Endothelial cell of umbilical vein (primary cell): Measurements from ENCODE around the gene ZDHHC17. TPM values are rescaled to one million over a fixed set of nuclear protein-coding genes. Genes with fewer than 3 reads are reported as not detected.

Experiments used
- BruUV-seq: library from RNA; stranded (reverse); fragments of 400-500 nt; replicated peaks from 2 replicates; lab custom pipeline; 2021; lab: Mats Ljungman, UMichigan
- CTCF ChIA-PET: fragments of 300-600, 350-600 bp; sonication (Branson Sonifier 250); formaldehyde crosslinking; loops from one replicate; lab custom pipeline; 2021; ENCODE audit warnings: antibody characterized with exemption, inconsistent platforms; lab: Charles Lee
- POLR2A ChIA-PET: fragments of 300-600, 350-600 bp; sonication (Branson Sonifier 250); formaldehyde crosslinking; loops from one replicate; lab custom pipeline; 2021; ENCODE audit warnings: antibody characterized with exemption, inconsistent platforms; lab: Charles Lee
- DNase-seq: peaks from one replicate; pipeline ENCODE4 v3.0.0-alpha.2; 2011; ENCODE audit warnings: low read depth, low spot score
- FAIRE-seq: peaks from 2 replicates; lab custom pipeline; 2011; peaks lifted over from hg19 to GRCh38; lab: Jason Lieb, UNC
- H2AFZ ChIP-seq: 2 replicates; pipeline ENCODE4 v1.6.0; 2012; ENCODE audit warnings: low read depth, low read length, control low read depth, inconsistent platforms
- H3K27ac ChIP-seq: 2 replicates; pipeline ENCODE4 v1.5.1; 2011; ENCODE audit warnings: low read depth, mild to moderate bottlenecking, control low read depth, low read length, moderate library complexity; ENCODE audit not compliant: insufficient read depth
- H3K27me3 ChIP-seq, 2 experiments: 2 replicates each; pipeline versions ENCODE4 v1.6.0 to v1.6.1; 2011; ENCODE audit warnings: low read length in 2 of 2, mixed read lengths in 1 of 2; ENCODE audit not compliant: control insufficient read depth in 2 of 2, insufficient read depth in 2 of 2
- H3K36me3 ChIP-seq, 2 experiments: 2 replicates in 1 of 2; 3 replicates in 1 of 2; pipeline ENCODE4 v1.5.1; 2011; ENCODE audit warnings: low read length in 2 of 2, mild to moderate bottlenecking in 1 of 2, moderate library complexity in 1 of 2; ENCODE audit not compliant: control insufficient read depth in 2 of 2, insufficient read depth in 2 of 2; ENCODE audit errors: extremely low read depth in 1 of 2
- H3K4me1 ChIP-seq: 3 replicates; pipeline ENCODE4 v1.5.1; 2011; ENCODE audit warnings: mild to moderate bottlenecking, low read length; ENCODE audit not compliant: control insufficient read depth, insufficient read depth; ENCODE audit errors: extremely low read depth
- H3K4me2 ChIP-seq: 2 replicates; pipeline ENCODE4 v1.6.1; 2011; ENCODE audit warnings: low read length, control low read depth, mixed read lengths; ENCODE audit not compliant: insufficient read depth
- H3K4me3 ChIP-seq, 3 experiments: fragments of 200-600 bp in 1 of 3; sonication (generic), shearing (Covaris generic) in 1 of 3; replicated peaks in 1 of 3; 2 replicates each; pipeline ENCODE4 v1.5.1; 2011 to 2016; ENCODE audit warnings: control low read depth in 3 of 3, low read length in 3 of 3, mild to moderate bottlenecking in 2 of 3, inconsistent platforms in 1 of 3, low read depth in 1 of 3, moderate library complexity in 1 of 3; ENCODE audit not compliant: insufficient read depth in 1 of 3
- H3K79me2 ChIP-seq: 2 replicates; pipeline ENCODE4 v1.6.0; 2012; ENCODE audit warnings: low read length, inconsistent platforms; ENCODE audit not compliant: control insufficient read depth, insufficient read depth
- H3K9ac ChIP-seq: replicated peaks from 2 replicates; pipeline ENCODE3; 2011; ENCODE audit warnings: low read length, control low read depth; ENCODE audit not compliant: insufficient read depth; ENCODE audit errors: extremely low read depth
- H3K9me1 ChIP-seq: replicated peaks from 3 replicates; pipeline ENCODE4 v1.6.0; 2011; ENCODE audit warnings: mild to moderate bottlenecking, low read length; ENCODE audit not compliant: control insufficient read depth, insufficient read depth; ENCODE audit errors: extremely low read depth
- H3K9me3 ChIP-seq: replicated peaks from 2 replicates; pipeline ENCODE4 v1.5.1; 2012; ENCODE audit warnings: low read length, inconsistent platforms; ENCODE audit not compliant: control insufficient read depth, insufficient read depth
- H4K20me1 ChIP-seq: replicated peaks from 2 replicates; pipeline ENCODE3; 2011; ENCODE audit warnings: mild to moderate bottlenecking, low read length; ENCODE audit not compliant: control insufficient read depth, insufficient read depth; ENCODE audit errors: extremely low read depth
- EZH2 ChIP-seq: IDR thresholded peaks from 2 replicates; pipeline ENCODE4 v1.6.1; 2012; ENCODE audit warnings: borderline replicate concordance, low read depth, mild to moderate bottlenecking, moderate library complexity, low read length, inconsistent platforms; ENCODE audit not compliant: severe bottlenecking
- FOS ChIP-seq: IDR thresholded peaks from 2 replicates; pipeline ENCODE4 v1.6.1; 2011; ENCODE audit warnings: mild to moderate bottlenecking, low read length, moderate library complexity, borderline replicate concordance; ENCODE audit not compliant: insufficient read depth
- GATA2 ChIP-seq: IDR thresholded peaks from 2 replicates; pipeline ENCODE4 v1.7.0; 2011; ENCODE audit warnings: low read depth, mild to moderate bottlenecking, moderate library complexity, mixed read lengths, low read length; ENCODE audit not compliant: insufficient read length, insufficient read depth
- JUN ChIP-seq: IDR thresholded peaks from 2 replicates; pipeline ENCODE4 v1.6.1; 2011; ENCODE audit warnings: borderline replicate concordance, low read depth; ENCODE audit not compliant: insufficient read length, insufficient read depth
- MYC ChIP-seq: IDR thresholded peaks from one replicate; pipeline ENCODE4 v1.6.1; 2011; ENCODE audit warnings: mild to moderate bottlenecking, low read depth, low read length
- POLR2A ChIP-seq: IDR thresholded peaks from 2 replicates; pipeline ENCODE4 v1.6.1; 2012; ENCODE audit warnings: low read depth, mild to moderate bottlenecking, control low read depth, low read length
- POLR2AphosphoS5 ChIP-seq: IDR thresholded peaks from 2 replicates; pipeline ENCODE4 v1.6.1; 2012; ENCODE audit warnings: low read depth, mild to moderate bottlenecking, control low read depth, low read length, moderate library complexity; ENCODE audit not compliant: insufficient read depth
- dilution Hi-C: fragments of 300-500 bp; cut with MboI; formaldehyde crosslinking; loops from one replicate; pipeline ENCODE4 v1.15.0; 2019; ENCODE audit warnings: low sequenced_read_pairs; ENCODE audit not compliant: extremely low pct_ligation_motif_present
- intact Hi-C: fragments of 100-400 bp; cut with micrococcal nuclease; formaldehyde crosslinking; loops from one replicate; pipeline ENCODE4 v1.10.0; 2022
- polyA plus RNA-seq, 4 experiments: library from polyadenylated mRNA; depleted of rRNA in 3 of 4; stranded (reverse) in 3 of 4; unstranded in 1 of 4; fragments of >200 nt; gene quantifications; 2 replicates each; pipeline versions ENCODE4 v1.2.1 to v1.2.3, GENCODE V29; 2011 to 2012; ENCODE audit warnings: missing spikeins in 1 of 4
- total RNA-seq: library from RNA; stranded (reverse); gene quantifications from 2 replicates; pipeline ENCODE4 v1.2.3, GENCODE V29; 2021
- TF ChIP-seq, protein P1 (sequence below): IDR thresholded peaks from 2 replicates; pipeline ENCODE4 v1.6.1; 2011; ENCODE audit not compliant: insufficient read depth, insufficient read length
- TF ChIP-seq, protein P2 (sequence below), 2 donors: IDR thresholded peaks; 1 replicate in 1 of 2; 2 replicates in 1 of 2; pipeline ENCODE4 v1.5.1; 2011; ENCODE audit warnings: low read length in 2 of 2, mild to moderate bottlenecking in 2 of 2, moderate library complexity in 2 of 2, control low read depth in 1 of 2, inconsistent platforms in 1 of 2, low read depth in 1 of 2; ENCODE audit not compliant: insufficient read depth in 1 of 2; ENCODE audit errors: extremely low read depth in 1 of 2

Gene ZDHHC17
- total and polyA plus RNA-seq, 2 donors (not counting 3 experiments of a cell fraction or from before 2014, with no cell fraction given), result 21.2 to 26.9 TPM

DNA sequence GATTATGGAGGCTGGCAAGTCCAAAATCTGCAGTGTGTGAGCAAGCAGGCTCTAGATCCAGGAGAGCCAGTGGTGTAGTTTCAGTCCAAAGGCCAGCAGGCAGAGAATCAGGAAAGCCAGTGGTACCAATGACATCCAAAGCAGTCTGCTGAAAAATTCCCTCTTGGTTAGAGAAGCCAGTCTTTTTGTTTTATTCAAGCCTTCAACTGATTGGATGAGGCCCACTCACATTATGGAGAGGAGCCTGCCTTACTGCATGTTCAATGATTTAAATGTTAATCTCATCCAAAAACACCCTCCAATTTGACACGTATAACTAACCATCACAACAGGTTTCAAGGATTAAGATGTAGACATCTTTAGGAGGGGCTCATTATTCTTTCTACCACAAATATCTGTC lies 49.5 kb upstream of the ZDHHC17 start:
- Histone ChIP-seq H2AFZ (no peak overlapping the region), H3K27me3 (no peaks in the 10 kb centered on the region), H3K9me3 (no peaks in the 10 kb centered on the region), H3K4me2 (no peak overlapping the region), H4K20me1 (no peaks in the 10 kb centered on the region), H3K9me1 (no peaks in the 10 kb centered on the region), H3K4me1 (peaks cover 3% of the 10 kb centered on the region), H3K27ac (no peak overlapping the region), H3K4me3 (no peak overlapping the region), H3K36me3 (no peaks in the 10 kb centered on the region), H3K79me2 (no peaks in the 10 kb centered on the region), H3K9ac (no peak overlapping the region)
- dilution Hi-C loops (no loop called here), intact Hi-C loops (loop anchor here (1.0 kb wide), 1 partner anchor 22 kb away; no protein-coding TSS in a partner anchor)
- POLR2A ChIA-PET, result no interaction called here
- no peak for FAIRE-seq
- CTCF ChIA-PET, result interaction anchor here (0.7 kb wide), 1 partner anchor 14 kb away, joined by 3 read pairs; no protein-coding TSS in a partner anchor
- no TSS peak for BruUV-seq
- no peak for DNase-seq
- TF ChIP-seq GATA2, result no peak
- no peak for TF ChIP-seq MYC
- no peak for TF ChIP-seq POLR2A
- TF ChIP-seq, protein P1, sequence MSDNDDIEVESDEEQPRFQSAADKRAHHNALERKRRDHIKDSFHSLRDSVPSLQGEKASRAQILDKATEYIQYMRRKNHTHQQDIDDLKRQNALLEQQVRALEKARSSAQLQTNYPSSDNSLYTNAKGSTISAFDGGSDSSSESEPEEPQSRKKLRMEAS, result no peak
- no peak for TF ChIP-seq POLR2AphosphoS5
- no peak for TF ChIP-seq EZH2
- no peak for TF ChIP-seq FOS
- TF ChIP-seq, protein P2, sequence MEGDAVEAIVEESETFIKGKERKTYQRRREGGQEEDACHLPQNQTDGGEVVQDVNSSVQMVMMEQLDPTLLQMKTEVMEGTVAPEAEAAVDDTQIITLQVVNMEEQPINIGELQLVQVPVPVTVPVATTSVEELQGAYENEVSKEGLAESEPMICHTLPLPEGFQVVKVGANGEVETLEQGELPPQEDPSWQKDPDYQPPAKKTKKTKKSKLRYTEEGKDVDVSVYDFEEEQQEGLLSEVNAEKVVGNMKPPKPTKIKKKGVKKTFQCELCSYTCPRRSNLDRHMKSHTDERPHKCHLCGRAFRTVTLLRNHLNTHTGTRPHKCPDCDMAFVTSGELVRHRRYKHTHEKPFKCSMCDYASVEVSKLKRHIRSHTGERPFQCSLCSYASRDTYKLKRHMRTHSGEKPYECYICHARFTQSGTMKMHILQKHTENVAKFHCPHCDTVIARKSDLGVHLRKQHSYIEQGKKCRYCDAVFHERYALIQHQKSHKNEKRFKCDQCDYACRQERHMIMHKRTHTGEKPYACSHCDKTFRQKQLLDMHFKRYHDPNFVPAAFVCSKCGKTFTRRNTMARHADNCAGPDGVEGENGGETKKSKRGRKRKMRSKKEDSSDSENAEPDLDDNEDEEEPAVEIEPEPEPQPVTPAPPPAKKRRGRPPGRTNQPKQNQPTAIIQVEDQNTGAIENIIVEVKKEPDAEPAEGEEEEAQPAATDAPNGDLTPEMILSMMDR (IDR thresholded peaks at IDR 0.05; ENCODE audit: extremely low read depth in 1 of 2, insufficient read depth in 1 of 2, low read depth in 1 of 2, low read length in 2 of 2), result no peak
- no peak for TF ChIP-seq JUN
